ENCODE results near the gene TRMT1.

- TF ChIP-seq CTCF (conservative IDR thresholded peaks at IDR 0.05) (no peak), ZFX (IDR thresholded peaks at IDR 0.05) (no peak)
These were observed 5.8 kb upstream of the TRMT1 start for GRCh38 chr19:13122275-13122878.

All from C4-2B (cell line).